GM06990 (cell line): ENCODE measurements around the gene SRGAP3.

Experiments used
- DNase-seq: peaks from one replicate; pipeline ENCODE4 v3.0.0-alpha.2; 2011; ENCODE audit not compliant: insufficient read length; ENCODE audit errors: extremely low read depth
- H3K27me3 ChIP-seq: replicated peaks from 2 replicates; pipeline ENCODE4 v1.6.0; 2011; ENCODE audit warnings: low read length; ENCODE audit not compliant: control insufficient read depth, insufficient read depth
- H3K36me3 ChIP-seq: 2 replicates; pipeline ENCODE4 v1.5.1; 2011; ENCODE audit warnings: low read length; ENCODE audit not compliant: control insufficient read depth, insufficient read depth
- H3K4me3 ChIP-seq: replicated peaks from 2 replicates; pipeline ENCODE4 v1.5.1; 2011; ENCODE audit warnings: low read depth, mild to moderate bottlenecking, control low read depth, low read length
- CTCF ChIP-seq: IDR thresholded peaks from 2 replicates; pipeline ENCODE4 v1.5.1; 2011; ENCODE audit warnings: low read length, control low read depth, mild to moderate bottlenecking, inconsistent platforms; ENCODE audit not compliant: insufficient read depth, poor library complexity, severe bottlenecking

Gene SRGAP3

GRCh38 chr3:9102240-9102981 is 147.0 kb downstream of the SRGAP3 start:
- no peak for DNase-seq
- H3K4me3 ChIP-seq: no peak overlapping the region
- H3K36me3 ChIP-seq: no peaks in the 10 kb centered on the region
- H3K27me3 ChIP-seq: no peaks in the 10 kb centered on the region
- TF ChIP-seq CTCF: no peak

- no peaks in the 10 kb centered on the region for H3K36me3 ChIP-seq
- no peak for DNase-seq
- H3K4me3 ChIP-seq: no peak overlapping the region
- no peak for TF ChIP-seq CTCF
- H3K27me3 ChIP-seq: no peaks in the 10 kb centered on the region
These were observed 148.2 kb downstream of the SRGAP3 start for GRCh38 chr3:9101286-9101685.

- no peak for TF ChIP-seq CTCF
- no peaks in the 10 kb centered on the region for H3K36me3 ChIP-seq
- DNase-seq: no peak
- H3K27me3 ChIP-seq: no peaks in the 10 kb centered on the region
- H3K4me3 ChIP-seq: no peak overlapping the region
These were observed 148.9 kb downstream of the SRGAP3 start for GRCh38 chr3:9100513-9100894.

GRCh38 chr3:9099702-9100512 is 149.5 kb downstream of the SRGAP3 start:
- no peak for DNase-seq
- H3K36me3 ChIP-seq: no peaks in the 10 kb centered on the region
- no peak for TF ChIP-seq CTCF
- no peak overlapping the region for H3K4me3 ChIP-seq
- H3K27me3 ChIP-seq: no peaks in the 10 kb centered on the region

GRCh38 chr3:9098716-9099675 is 150.4 kb downstream of the SRGAP3 start:
- TF ChIP-seq CTCF: no peak
- no peak overlapping the region for H3K4me3 ChIP-seq
- H3K36me3 ChIP-seq: no peaks in the 10 kb centered on the region
- no peak for DNase-seq
- no peaks in the 10 kb centered on the region for H3K27me3 ChIP-seq
